Measurements from ENCODE around the gene SH3RF2. TPM values are rescaled to one million over a fixed set of nuclear protein-coding genes. Genes with fewer than 3 reads are reported as not detected.

The SH3RF2 gene
- total RNA-seq, 4 donors from 2014 or later, result 19.2 to 97.1 (median 39.1) TPM

DNA sequence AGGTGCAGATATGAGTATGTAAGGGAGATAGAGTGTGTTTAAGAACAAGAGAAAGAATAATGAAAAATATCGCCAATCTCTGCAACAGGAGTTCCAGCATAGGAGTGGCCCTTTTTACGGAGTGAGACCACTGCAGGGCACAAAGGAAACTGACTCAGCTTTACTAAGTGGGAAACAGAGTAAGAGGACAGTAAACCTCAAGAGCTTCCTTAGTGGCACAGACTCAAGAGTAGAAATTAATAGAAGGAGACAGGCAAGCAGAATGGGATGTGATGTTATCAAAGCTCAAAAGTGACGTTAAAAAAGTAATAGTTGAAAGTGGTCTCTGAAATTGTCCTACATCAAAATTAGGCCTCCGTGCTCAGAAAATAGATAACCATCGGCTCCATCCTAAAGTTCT is 2.1 kb upstream of the SH3RF2 start:
- H3K4me1 ChIP-seq, result peaks cover 3 to 10% of the 10 kb centered on the region in 2 donors
- no peak overlapping the region for H3K4me3 ChIP-seq
- ATAC-seq, result no peak
- no peaks in the 10 kb centered on the region for H3K27me3 ChIP-seq
- in situ Hi-C loops (cut with MboI; ENCODE audit: low sequenced_read_pairs in 4 of 4) (no loop called here), intact Hi-C loops (cut with DNase I; ENCODE audit: low total_unique reads) (no loop called here)
- TF ChIP-seq POLR2A (IDR thresholded peaks at IDR 0.05) (no peak), CTCF (IDR thresholded peaks at IDR 0.05 in 4 of 5, conservative IDR thresholded peaks at IDR 0.05 in 1 of 5) (no peak)
- no peak overlapping the region for H3K27ac ChIP-seq
- no peaks in the 10 kb centered on the region for H3K9me3 ChIP-seq
- no peak for DNase-seq
- H3K36me3 ChIP-seq, result no peaks in the 10 kb centered on the region

- in situ Hi-C loops (cut with MboI; ENCODE audit: low sequenced_read_pairs in 4 of 4) (no loop called here), intact Hi-C loops (cut with DNase I; ENCODE audit: low total_unique reads) (loop anchor here (5.0 kb wide), 2 partner anchors 40 to 110 kb away; no protein-coding TSS in a partner anchor)
- H3K4me1 ChIP-seq, result peaks cover 3 to 18% of the 10 kb centered on the region in 2 donors
- TF ChIP-seq POLR2A (IDR thresholded peaks at IDR 0.05), result peak; percentile 65 to 88
- TF ChIP-seq CTCF (IDR thresholded peaks at IDR 0.05 in 4 of 5, conservative IDR thresholded peaks at IDR 0.05 in 1 of 5), result no peak
- peak overlapping the region; percentile 57 to 60 (median 59) for H3K4me3 ChIP-seq
- peak; percentile 48 to 56 for DNase-seq
- H3K27me3 ChIP-seq, result no peaks in the 10 kb centered on the region
- peak; percentile 80 to 81 for ATAC-seq
- H3K27ac ChIP-seq, result peak overlapping the region; percentile 80 to 90 (median 84)
- no peaks in the 10 kb centered on the region for H3K36me3 ChIP-seq
- no peaks in the 10 kb centered on the region for H3K9me3 ChIP-seq
Measured at GRCh38 chr5:145937432-145938250, 1.3 kb downstream of the SH3RF2 start.

DNA sequence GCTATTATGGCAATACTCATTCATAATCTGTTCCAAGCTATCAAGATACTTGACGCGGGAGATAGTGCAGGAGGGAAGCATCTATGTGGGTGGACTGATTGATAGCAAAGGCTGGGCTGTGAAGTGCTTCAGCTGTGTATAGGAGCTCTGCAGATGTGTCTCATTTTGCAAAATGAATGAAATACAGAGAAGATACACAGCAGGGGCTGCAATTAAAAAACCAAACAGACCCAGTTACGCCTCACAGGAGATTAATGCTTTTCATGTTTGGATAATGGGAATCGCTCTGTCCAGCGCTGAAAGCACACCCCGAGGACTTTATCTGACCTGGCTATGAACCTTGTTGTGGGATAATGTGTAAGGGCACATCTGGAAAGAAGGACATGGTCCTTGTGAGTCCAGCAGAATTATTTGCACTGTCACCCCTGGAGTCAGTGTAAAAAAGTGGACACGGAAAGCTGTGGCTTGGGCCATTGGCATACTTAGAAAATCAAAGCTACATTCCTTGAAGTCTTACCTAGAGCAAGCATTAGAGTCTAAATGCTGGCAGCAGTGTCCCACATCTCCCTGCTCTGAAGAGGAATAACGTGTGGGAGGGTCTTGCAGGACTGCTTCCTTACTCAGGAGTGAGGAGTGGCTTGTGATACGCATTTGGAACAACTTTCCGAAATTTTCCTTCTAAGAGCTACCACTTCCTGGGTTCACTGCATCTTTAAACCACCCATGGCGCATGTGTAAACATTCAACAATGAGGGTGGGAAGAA is 2.6 kb downstream of the SH3RF2 start:
- Histone ChIP-seq H3K4me1 (peaks cover 3 to 30% of the 10 kb centered on the region in 2 donors), H3K36me3 (no peaks in the 10 kb centered on the region), H3K27ac (peak overlapping the region; percentile 80 to 90 (median 84)), H3K9me3 (no peaks in the 10 kb centered on the region), H3K27me3 (no peaks in the 10 kb centered on the region), H3K4me3 (peak overlapping the region; percentile 43 to 59 (median 54))
- ATAC-seq (no peak), DNase-seq (no peak)
- TF ChIP-seq POLR2A (IDR thresholded peaks at IDR 0.05) (no peak), CTCF (IDR thresholded peaks at IDR 0.05 in 4 of 5, conservative IDR thresholded peaks at IDR 0.05 in 1 of 5) (no peak)
- in situ Hi-C loops (cut with MboI; ENCODE audit: low sequenced_read_pairs in 4 of 4), result no loop called here
- intact Hi-C loops (cut with DNase I; ENCODE audit: low total_unique reads), result loop anchor here (5.0 kb wide), 2 partner anchors 38 to 108 kb away; no protein-coding TSS in a partner anchor

- in situ Hi-C loops (cut with MboI; ENCODE audit: low sequenced_read_pairs in 4 of 4) (no loop called here), intact Hi-C loops (cut with DNase I; ENCODE audit: low total_unique reads) (loop anchor here (5.0 kb wide), 2 partner anchors 38 to 108 kb away; no protein-coding TSS in a partner anchor)
- H3K36me3 ChIP-seq, result no peaks in the 10 kb centered on the region
- DNase-seq, result no peak
- H3K4me1 ChIP-seq, result peaks cover 3 to 34% of the 10 kb centered on the region in 2 donors
- peak overlapping the region; percentile 43 to 59 (median 54) for H3K4me3 ChIP-seq
- no peak for TF ChIP-seq POLR2A (IDR thresholded peaks at IDR 0.05)
- no peak for TF ChIP-seq CTCF (IDR thresholded peaks at IDR 0.05 in 4 of 5, conservative IDR thresholded peaks at IDR 0.05 in 1 of 5)
- H3K27me3 ChIP-seq, result no peaks in the 10 kb centered on the region
- ATAC-seq, result no peak
- H3K9me3 ChIP-seq, result no peaks in the 10 kb centered on the region
- H3K27ac ChIP-seq, result peak overlapping the region; percentile 80 to 90 (median 84)
Measured at GRCh38 chr5:145939540-145940065, 3.2 kb downstream of the SH3RF2 start.
